Superior temporal gyrus (tissue), 1 donor: Measurements from ENCODE around the gene TLR9.
A peak's percentile ranks its signal among the peaks of the same experiment; 100 is the strongest.
"Not testable (repeated sequence)": the region's sequence is repeated elsewhere in the genome, so short reads cannot be mapped to it uniquely, and the experiment has no call there.

Experiments used
- DNase-seq: peaks from one replicate; pipeline ENCODE4 v3.0.0-alpha.2; 2016; ENCODE audit errors: extremely low spot score

The TLR9 gene, protein sequence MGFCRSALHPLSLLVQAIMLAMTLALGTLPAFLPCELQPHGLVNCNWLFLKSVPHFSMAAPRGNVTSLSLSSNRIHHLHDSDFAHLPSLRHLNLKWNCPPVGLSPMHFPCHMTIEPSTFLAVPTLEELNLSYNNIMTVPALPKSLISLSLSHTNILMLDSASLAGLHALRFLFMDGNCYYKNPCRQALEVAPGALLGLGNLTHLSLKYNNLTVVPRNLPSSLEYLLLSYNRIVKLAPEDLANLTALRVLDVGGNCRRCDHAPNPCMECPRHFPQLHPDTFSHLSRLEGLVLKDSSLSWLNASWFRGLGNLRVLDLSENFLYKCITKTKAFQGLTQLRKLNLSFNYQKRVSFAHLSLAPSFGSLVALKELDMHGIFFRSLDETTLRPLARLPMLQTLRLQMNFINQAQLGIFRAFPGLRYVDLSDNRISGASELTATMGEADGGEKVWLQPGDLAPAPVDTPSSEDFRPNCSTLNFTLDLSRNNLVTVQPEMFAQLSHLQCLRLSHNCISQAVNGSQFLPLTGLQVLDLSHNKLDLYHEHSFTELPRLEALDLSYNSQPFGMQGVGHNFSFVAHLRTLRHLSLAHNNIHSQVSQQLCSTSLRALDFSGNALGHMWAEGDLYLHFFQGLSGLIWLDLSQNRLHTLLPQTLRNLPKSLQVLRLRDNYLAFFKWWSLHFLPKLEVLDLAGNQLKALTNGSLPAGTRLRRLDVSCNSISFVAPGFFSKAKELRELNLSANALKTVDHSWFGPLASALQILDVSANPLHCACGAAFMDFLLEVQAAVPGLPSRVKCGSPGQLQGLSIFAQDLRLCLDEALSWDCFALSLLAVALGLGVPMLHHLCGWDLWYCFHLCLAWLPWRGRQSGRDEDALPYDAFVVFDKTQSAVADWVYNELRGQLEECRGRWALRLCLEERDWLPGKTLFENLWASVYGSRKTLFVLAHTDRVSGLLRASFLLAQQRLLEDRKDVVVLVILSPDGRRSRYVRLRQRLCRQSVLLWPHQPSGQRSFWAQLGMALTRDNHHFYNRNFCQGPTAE

DNA sequence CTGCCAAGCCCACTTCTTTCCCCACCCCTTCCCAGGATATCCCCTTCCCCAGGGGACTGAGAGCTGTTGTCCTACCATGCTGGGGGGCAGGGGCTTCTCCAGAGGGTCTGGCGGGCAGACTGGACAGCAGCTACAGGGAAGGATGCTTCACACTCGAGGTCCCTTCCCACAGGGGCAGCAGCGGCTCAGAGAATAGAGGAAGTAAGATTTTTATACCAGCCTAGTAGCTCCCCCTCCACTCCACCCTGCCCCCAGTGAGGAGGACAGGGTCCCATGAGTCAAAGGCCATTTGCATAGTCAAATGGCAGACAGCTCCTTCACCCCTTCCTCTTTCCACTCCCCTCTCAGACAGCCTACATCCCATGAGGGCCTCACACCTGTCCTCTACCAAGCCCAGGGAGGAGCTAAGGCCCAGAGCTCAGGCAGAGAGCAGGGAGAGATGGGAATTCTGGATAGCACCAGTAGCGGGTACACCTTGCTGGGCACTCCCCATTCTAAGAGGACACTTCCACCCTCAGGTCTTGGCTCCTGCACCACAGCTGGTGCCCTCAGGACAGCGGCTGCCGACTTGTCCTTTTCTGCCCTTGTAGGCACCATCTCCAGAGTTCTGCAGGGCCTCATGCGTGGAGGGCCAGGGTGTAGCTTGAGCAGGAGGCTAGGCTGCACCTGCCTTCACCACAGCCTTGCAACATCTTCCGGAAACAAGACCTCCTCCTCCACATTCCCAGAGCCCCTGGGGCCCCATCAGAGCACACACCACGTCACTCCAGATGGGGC, at the start of gene TLR9:
Gene TLR9, minus strand, starts transcription at position 194 of the 777 bp plus-strand sequence. Its CDS starts 116 bp downstream, at position 78.
- no peak for DNase-seq

DNA sequence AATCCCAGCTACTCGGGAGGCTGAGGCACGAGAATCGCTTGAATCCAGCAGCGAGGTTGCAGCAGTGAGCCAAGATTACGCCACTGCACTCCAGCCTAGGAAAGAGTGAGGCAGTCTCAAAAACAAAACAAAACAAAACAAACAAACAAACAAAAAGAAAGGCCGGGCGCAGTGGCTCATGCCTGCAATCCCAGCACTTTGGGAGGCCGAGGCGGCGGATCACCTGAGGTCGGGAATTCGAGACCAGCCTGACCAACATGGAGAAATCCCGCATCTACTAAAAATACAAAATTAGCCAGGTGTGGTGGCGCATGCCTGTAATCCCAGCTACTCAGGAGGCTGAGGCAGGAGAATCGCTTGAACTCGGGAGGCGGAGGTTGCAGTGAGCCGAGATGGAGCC, 49.3 kb upstream of the TLR9 start:
- DNase-seq = not testable (repeated sequence)

DNA sequence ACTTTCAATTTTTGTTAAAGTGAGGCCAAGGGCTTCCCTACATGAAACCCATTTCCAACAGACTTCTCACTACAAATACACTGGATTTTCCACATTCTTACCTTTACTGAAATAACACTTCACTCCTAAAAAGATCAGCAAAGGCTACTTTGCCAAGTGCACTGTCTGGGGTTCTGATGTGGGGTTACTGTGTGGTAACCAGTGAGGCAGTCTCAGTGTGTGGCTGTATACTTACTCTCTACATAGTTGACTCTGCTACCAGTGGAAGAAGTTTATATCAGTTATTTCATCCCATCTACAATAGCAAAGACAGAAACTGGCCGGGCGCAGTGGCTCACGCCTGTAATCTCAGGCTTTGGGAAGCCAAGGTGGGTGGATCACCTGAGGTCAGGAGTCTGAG, 47.4 kb upstream of the TLR9 start:
- DNase-seq = no peak

DNA sequence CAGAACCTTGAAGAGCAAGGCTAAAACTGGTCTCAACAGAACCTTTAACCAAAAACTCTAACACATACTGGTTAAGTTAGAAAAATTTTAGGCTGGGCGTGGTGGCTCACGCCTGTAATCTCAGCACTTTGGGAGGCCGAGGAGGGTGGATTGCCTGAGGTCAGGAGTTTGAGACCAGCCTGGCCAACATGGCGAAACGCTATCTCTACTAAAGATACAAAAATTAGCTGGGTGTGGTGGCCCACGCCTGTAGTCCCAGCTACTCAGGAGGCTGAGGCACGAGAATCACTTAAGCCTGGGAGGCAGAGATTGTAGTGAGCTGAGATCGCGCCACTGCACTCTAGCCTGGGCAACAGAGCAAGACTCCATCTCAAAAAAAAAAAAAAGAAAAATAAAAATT, 46.7 kb upstream of the TLR9 start:
- not testable (repeated sequence) for DNase-seq

DNA sequence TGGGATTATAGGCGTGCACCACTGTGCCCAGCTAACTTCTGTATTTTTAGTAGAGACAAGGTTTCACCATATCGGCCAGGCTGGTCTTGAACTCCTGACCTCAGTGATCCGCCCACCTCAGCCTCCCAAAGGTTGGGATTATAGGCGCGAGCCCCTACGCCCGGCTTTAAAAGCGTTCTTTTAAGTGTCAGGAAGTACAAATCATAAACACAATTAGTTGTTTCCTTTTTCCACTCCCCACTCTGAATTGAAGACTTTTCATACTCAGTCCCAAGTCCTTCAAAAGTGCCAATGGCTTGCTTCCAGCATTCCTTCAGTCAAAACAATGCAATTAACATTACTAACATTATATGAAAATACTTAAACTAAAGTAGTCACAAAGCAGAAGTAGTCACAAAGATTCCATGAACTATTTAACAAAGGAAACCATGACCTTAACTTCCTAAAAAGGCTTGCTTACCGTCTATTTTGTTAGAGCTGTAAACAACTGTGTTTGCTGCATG, 44.9 kb upstream of the TLR9 start:
- no peak for DNase-seq

DNA sequence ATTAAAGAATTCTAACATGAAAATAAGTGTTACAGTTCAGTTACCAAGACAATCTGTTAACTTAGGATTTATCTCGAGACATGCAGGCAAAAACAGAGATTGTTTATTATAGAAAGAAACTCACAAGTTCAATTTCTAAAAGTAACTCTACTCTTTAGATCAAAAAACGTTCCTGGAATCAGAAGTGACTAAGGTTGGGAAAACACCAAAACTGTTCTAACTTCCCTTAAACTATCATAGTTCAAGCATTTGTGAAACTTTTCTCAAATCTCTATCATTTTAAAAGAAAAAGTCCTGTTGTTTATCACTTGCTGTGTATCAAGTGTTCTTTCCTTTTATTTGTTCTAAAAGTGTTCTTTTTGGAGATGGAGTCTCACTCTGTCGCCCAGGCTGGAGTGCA, 44.3 kb upstream of the TLR9 start:
- DNase-seq = no peak

DNA sequence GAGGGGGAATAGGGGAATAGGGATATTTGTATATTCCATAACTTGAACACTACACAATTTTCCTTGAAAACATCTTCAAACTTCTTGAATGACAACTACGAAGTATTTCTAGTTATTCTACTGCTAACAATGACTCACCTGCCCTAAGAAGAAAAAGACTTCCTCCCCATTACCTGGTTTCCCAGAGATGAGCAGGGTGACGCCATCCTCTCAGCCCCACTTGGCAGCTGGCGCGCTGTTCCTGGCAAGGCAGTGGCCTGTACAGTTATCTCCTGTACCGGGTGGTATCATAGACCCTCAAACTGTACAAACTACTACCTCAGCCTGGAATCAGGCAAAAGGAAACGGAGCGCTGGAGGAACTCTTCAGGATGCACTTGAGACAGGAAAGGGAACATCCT, 42.6 kb upstream of the TLR9 start:
- no peak for DNase-seq

DNA sequence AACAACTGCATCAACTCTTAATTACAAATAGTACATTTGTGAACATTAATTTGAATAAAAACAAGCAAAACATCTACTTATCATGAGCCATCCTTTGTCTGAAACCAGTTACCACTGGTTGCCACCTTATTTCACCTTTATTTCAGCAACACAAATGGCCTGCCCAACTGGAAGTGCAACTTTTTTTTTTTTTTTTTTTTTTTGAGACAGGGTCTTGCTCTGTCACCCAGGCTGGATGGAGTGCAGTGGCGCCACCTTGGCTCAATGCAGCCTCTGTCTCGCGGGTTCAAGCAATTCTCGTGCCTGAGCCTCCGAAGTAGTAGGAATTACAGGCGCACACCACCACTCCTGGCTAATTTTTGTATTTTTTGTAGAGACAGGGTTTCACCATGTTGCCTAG, 39.9 kb upstream of the TLR9 start:
- DNase-seq = no peak

DNA sequence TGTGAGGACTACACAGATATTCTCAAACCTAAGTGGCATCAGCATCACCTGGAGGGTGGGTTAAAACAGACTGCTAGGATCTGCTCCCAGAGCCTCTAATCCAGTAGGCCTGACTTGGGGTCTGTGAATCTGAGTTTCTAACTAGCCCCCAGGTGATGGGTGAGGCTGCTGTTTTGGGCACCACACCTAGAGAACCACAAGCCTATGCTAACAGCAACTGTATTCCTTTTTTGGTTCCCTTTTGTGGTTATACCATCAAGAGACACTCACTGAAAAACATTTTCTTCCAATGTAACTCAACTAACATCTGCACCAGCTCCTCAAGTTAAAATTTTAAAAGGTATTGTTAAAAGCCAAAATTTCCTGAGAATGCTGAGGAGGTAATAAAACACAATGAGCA, 37.0 kb upstream of the TLR9 start:
- no peak for DNase-seq

DNA sequence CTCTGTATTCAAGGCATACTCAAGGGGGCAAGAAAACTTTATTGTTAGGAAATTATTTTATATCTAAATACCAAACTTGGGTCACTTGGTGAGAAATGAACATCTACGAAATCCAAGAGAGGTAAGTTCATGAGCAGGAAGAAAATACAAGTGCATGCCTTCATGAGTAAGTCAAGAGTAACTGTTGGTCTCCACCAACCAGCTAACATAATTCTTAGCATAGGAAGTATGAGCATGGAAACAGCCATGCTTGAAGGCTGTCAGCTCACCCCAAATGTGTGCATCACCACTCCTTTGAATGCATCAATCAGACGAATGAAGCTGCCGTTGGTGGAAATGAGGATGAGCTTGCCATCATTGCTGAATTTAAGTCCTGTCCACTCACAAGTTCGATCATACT, 34.0 kb upstream of the TLR9 start:
- no peak for DNase-seq

DNA sequence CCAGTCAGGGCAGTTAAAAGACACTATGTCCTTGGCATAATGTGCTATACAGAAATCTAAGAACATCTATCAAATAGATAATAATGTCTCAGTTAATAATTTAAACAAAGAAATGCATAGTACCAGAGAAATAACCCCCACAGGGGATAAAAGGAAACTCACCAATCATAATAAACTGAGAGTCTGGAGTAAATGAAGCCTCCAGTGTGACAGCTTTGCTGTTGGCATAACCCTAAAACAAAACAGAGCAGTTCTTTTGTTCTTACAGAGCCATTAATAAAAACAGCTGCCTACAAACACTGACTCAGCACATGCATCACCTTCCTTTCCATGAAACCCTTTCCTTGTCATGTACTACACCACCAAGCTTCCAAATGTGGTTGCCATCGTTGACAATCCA, 33.6 kb upstream of the TLR9 start:
- no peak for DNase-seq

DNA sequence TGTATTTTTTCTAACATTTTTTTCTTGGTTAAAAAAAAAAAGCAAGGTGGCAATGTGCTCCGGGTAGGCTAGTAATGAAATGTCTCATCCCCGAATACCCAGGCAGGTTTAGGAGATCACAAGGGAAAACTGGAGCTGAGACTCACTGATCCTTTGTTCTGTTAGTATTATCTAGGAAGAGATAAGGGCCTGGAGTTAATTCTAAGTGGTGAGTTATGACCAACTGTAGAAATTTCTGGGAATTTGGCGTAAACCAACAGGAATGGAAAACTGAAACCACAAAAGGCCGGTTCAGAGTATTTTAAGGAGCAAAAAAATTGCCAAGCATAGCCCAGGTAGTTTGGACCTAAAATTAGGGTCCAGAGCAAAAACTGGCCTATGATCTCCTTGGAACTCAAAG, 32.5 kb upstream of the TLR9 start:
- no peak for DNase-seq

DNA sequence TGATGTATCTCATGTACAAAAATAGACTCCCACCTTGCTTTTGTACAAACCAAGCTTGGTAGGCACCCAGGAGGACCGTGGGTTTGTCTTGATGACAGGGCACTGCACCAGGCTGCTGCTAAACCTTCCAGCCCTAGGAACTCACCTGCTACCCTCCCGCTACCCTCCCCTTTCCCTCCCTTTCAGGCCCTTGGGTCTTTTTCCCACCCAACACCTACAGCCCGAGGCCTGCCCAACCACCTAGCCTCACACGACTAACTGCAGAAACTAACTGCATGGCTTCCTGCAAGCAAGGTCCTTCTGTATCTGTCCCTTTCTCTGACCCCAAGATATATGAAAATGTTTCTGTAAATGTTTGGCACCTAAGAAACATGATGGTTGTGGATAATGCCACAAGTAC, 31.2 kb upstream of the TLR9 start:
- DNase-seq = no peak

DNA sequence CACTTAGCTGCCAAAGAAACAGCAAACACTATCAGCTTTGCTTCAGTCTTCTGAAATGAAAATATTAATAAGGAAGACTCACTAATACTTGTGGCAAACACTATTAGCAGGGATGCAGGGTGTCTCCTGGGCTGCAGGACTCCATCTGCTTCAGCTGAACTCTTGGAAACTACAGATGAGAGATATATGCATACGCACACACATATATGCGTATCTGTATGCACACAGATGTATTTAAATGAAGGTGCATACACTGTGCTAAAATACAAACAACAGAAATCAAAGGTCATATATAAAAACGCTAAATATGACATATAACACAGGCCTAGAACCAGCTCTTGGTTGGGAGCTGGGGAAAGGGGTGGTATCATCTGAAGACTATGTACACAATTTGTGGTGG, 30.7 kb upstream of the TLR9 start:
- DNase-seq = no peak

DNA sequence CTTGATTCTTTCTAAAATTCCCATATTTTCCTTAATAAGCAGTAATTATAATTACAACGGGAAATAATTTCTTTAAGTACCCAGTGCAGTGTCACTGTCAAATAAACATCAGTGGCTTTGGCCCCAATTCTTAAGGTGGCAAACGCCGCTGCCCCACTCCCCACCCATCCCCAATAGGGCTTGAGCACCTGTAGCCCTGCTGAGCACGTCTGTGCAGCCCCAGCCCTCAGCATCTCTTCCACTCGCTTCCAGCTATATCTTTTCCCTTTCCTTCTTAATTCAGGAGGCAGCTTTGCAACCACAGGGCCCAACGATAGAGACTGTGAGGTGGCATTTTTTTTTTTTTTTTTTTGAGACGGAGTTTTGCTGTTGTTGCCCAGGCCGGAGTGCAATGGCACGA, 29.2 kb upstream of the TLR9 start:
- no peak for DNase-seq

DNA sequence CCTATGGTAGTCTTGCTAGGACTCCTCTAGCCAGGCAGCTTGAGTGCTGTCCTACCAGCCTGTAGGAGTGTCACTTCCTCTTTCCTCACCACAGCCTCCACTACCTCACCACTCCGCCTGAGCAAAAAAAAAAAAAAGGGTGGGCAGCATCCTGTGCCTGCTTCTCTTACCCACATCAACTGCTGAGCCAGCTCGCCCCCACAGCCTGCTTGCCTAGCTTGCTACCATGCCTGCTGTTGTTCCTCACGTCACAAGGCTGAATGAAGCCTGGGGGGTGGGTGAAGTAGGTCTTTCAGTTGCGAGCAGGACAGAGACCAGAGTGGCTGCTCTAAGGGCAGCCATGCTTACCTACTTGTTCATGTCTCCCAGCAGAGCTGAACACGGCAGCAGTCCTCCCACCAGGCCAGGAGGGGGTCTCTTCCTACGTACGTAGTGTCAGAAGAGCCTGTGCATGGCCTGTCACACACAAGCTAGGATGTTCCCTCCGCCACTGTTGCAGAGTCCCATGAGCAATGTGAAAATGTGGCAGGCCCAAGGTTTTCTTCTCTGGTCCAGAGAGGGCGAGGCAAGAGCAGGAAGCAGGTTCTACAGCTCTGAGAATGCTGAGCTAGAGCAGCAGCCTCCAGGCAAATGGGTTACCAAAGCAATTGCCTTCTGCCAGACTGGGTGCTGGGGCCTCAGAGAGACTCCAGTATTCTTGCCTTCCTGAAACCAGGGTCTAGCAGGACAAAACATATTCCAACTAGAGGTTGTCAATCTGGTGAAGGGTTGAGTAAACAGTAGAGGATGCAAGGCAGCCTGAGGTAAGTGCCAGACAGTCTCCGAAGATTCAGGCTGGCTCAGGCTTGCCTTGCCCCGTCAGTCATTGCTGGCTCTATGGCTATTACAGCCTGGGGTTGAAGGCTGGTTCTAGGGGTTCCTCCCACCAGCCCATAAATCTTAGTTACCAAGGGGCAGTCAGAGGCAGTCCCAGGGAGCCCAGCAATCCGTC, 28.2 kb upstream of the TLR9 start:
- DNase-seq = peak; percentile 71

DNA sequence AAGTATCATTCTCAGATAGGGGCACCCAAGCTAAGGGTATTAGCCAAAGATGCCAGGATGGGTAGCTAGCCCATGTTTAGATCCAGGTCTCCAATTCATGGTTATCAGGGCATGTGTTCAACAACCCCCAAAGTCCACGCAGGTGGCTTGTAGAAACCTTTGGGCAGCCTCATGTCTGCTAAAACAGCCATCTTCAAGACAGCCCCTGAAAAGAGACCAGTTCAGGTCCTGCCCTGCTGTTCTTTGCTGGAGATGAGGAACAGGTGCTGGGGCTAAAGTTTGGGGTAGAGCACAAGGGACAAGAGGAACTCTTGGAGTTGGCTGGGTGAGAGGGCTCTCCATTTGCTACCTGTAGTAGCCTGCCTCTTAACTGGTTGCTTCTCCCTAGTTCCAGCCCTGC, 24.7 kb upstream of the TLR9 start:
- DNase-seq = no peak

DNA sequence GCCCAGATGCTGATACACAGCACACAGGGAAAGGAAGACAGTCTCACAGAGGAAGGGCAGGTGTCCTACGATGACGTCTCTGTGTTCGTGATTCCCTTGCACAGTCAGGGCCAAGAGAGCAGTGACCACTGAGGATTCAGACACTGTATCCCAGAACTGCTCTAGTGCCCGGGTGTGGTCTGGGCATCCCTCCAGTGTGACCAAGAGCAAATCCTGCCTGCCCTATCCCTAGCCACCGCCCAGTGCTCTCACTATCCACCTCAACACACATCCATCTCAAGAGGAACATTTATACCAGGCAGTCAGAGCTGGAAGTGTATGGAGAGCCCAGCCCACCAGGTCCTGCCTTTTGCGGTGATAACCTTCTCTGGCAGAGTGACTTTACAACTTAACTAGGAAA, 24.2 kb upstream of the TLR9 start:
- DNase-seq = no peak

DNA sequence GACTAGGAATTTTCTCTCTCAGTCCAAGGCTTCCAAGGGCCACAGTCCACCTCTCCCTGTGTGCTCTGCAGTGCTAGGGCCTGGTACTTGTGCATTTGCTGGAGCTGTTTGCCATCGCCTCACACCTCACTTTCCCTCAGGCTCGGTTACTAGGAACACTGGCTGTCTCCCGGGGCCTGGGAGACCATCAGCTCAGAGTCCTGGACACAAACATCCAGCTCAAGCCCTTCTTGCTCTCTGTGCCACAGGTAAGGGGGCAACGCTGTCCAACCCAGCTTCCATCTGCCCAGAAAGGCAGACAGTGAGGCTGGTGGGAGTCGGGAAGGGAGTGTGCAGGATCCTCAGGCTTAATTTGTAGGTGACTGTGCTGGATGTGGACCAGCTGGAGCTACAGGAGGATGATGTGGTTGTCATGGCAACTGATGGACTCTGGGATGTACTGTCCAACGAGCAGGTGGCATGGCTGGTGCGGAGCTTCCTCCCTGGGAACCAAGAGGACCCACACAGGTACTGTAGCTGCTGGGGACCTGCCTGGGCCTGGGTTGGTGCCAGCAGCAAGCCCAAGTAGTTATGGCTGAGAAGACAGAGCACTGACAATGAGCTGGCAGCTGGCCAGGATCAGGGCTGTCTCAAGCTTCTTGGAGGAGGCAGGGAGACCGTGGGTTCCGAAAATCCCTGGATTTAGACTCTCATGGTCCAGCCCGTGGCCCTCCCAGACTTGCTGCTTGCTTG, 23.5 kb upstream of the TLR9 start:
- DNase-seq = peak; percentile 64

DNA sequence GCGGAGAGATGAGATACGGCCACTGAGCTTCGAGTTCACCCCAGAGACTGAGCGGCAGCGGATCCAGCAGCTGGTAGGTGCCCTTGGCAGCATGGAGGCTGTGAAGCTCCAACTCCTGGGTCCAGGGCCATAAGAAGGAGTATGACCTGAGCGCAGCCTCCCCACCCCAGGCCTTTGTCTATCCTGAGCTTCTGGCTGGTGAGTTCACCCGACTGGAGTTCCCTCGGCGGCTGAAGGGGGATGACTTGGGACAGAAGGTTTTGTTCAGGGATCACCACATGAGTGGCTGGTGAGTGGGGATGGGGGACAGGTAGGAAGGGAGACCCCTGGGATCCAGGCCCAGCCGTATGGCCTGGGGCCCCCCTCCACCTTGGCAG, 22.7 kb upstream of the TLR9 start:
- no peak for DNase-seq
